Renal cortical epithelial cell (primary cell): ENCODE measurements around the gene C17orf50. TPM values are rescaled to one million over a fixed set of nuclear protein-coding genes. Genes with fewer than 3 reads are reported as not detected.

Experiments used
- DNase-seq: peaks from one replicate; pipeline ENCODE4 v3.0.0-alpha.2; 2011; ENCODE audit warnings: low read depth
- total RNA-seq: library from RNA; depleted of rRNA; stranded (reverse); fragments of >200 nt; gene quantifications from 2 replicates; pipeline ENCODE4 v1.2.3, GENCODE V29; 2014

C17orf50 gene
- total RNA-seq, 1 donor from 2014 or later, result not detected

DNA sequence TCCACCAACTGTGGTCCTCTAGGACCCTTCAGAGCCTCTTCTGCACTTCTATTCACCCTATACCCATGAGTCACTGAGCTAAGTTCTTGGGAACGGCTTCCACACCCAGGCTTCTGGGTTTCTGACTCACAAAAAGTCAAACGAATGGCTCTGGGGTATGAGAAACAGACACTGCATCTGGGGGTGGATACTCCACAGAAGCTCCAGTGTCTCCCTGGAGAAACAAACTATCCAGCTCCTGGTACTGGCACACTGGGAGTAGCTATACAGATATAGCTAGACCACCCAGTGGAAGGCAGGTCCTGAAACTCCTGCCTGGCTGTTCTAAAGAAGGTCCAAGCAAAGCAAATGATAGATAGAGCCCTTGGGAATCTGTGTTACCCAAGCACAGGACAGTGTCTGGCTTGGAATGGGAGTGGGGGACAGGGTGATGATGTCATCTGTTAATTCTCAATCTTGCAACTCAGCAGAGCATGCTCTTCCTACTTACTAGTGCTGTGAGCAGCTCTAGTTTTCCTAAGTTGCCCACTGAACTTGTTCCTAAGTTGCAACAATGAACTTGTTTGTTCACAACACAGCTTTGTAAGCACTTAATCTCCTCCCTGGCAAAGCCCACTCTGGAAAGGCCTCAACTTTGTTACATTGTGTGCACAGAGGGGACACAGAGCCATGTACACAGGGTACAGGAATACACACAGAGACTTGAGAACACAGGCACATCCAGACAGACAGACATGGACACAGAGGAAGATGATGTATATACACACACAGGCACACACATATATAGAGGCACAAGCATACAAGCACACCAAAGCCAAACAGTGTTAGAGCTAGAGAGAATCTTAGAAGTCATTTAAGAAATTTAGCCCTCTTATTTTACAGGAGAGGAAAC, 28.0 kb downstream of the C17orf50 start:
- DNase-seq, result peak; percentile 95

DNA sequence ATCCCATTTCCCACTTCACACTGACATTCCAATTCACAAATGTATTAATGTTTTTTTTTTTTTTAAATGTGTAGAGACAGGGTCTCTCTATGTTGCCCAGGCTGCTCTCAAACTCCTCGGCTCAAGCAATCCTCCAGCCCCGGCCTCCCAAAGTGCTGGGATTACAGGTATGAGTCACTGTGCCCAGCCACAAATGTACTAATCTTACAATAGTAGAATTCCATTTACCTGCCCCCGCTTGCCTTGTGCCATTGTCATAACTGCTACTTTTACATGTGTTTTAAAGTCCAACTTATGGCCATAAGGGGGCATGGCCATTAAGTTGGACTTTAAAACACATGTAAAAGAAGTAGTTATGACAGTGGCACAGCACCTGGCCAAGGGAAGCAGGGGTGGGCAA, 30.2 kb downstream of the C17orf50 start:
- DNase-seq, result peak; percentile 31

DNA sequence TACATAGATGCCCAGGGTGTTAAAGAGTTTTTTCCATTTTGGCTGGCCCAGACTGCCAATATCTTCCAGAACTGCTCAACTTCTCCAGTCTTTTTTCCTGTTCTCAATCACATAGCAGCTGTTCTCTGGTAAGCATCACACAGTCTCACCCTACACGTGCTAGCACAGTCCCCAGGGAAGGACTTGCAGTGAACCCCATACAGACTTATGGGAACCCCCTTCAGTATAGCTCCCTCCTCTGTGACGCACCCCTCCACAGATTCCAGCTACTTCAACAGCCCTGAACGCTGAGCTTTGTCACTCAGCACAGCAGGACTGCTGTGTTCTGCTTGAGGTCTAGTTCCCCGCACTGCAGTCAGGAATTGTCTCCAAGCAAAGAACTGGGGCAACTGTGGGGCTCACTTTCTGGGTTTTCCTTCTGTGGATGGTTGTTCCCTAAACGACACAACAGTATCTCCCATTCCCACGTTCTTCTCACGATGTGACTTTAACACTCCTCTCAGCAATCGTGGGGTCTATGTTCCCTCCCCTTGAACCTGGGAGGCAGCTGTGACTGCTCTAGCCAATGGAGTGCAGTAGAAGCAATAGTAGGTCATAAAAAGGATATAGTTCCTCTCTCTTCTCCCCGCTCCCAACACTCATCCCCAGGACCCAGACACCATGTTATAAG, 31.1 kb downstream of the C17orf50 start:
- no peak for DNase-seq

DNA sequence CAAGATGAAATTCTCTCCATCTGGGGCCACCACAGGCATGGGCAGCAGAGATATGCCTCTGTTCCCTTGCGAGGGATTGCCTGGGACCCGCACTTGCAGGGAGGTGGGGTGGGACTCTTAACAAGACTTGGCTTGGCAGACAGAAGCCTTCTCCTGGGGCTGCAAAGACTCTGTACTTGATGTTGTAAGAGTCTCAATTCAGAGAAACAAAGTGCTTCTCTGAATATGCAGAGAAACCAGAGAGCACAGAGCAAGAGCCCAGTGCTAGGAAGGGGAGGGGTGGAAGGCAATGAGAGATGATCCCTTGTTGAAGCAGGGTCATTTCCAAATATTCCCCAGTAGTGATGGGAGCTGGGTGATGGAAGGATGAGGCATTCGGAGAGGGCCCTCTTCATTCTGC, 32.6 kb downstream of the C17orf50 start:
- no peak for DNase-seq

DNA sequence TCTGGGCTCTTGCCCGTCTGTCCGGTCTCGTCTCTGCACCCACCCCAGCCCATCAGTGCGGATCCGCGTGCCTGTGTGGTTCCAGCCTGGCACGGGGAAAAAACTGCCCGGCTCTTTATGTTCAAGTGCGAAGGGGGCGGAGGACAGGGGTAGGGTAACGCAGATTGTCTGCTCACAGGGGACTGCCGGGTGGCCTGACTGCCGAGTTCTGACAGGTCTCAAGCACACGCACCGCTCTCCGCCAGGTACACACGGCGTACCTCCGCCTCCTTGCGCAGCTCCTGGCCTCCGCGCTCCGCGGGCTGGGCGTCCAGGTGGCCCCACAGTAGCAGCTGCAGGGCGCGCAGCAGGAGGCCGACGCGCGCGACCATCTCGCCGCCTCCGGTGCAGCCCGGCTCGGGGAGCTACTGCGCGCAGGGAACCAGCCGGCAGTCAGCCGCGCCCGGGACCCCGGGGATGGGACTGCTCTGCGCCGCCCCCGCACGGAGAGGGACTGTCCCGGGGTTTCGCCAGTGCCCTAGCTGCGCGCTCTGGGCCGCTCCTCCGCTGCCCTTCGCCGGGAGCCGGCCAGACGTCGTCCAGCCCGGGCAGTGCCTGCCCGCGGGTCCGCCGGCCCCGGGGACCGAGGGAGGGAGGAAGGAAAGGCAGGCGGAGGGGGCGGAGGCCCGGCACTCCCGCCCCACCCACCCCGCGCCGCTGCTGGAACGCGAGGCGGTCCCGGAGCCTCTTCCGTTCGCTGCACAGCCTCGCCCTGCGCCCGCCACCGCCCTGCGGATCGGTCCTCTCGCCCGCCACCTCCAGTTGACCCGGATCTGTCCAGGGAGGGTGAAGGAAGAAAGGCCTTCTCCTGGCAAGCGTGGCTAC, 34.6 kb downstream of the C17orf50 start, which contains the start of gene MMP28:
Gene MMP28, minus strand, starts transcription at position 635 of the 864 bp plus-strand sequence. Its CDS starts 264 bp downstream, at position 371.
- no peak for DNase-seq

DNA sequence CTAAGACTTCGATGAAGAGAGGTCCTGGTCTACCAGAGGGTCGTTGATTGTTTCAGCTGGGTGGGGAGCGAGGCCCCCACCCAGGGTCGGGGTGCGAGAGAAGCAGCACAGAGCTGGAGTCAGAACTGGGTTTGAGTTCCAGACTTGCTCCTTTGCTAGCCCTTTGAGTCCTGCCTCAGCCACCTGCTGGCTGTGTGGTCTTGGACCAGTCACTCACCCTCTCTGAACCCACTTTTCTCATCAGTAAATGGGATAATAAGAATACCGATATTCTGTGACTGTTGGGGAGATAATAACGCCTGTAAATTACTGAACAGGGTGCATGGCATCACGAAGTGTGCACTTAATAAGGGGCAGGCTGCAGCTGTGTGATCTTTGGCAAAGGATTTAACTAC, 35.2 kb downstream of the C17orf50 start:
- no peak for DNase-seq

DNA sequence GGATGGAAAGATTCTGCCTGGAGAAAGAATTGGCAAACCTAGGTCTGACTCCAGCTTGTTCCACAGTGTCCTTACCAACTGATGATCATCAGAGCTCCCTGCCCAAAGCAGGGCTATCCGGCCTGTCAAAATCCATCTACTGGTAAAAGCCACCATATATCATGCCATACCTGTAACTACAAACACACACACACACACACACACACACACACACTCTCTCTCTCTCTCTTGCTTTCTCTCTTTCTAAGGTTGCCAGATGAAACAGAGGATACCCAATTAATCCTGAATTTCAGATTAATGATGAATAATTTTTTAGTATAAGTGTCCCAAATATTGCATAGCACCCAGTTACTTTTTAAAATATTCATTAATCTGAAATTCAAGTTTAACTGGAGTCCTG, 36.3 kb downstream of the C17orf50 start:
- DNase-seq, result no peak

DNA sequence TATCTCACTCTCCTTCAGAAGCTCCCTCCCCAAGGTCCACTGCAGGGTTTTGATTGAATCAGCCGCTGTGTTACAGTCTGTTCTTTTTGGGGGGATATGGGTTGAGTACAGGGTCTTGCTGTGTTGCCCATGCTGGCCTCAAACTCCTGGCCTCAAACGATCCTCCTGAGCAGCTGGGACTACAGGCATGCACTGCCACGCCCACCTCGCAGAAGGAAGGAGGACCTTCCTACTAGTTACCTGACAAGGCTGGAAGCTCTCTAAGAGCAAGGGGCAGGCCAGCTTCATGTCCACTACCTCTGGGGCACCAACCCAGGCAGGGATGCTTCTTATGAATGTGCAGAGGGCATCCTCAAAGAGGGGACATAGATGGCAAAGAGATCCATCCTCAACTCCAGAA, 36.7 kb downstream of the C17orf50 start:
- no peak for DNase-seq

DNA sequence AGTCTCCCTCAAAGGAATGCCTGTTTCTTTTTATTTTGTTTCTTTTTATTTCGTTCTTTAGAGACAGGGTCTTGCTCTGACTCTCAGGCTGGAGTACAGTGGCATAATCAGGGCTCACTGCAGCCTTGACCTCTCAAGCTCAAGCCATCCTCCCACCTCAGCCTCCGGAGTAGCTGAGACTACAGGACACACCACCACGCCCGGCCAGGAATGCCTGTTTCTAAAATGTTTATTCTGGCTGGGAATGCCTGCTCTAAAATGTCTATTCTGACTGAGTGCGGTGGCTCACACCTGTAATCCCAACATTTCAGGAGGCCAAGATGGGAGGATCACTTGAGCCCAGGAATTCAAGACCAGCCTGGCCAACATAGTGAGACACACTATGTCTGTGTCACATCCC, 37.2 kb downstream of the C17orf50 start:
- no peak for DNase-seq

DNA sequence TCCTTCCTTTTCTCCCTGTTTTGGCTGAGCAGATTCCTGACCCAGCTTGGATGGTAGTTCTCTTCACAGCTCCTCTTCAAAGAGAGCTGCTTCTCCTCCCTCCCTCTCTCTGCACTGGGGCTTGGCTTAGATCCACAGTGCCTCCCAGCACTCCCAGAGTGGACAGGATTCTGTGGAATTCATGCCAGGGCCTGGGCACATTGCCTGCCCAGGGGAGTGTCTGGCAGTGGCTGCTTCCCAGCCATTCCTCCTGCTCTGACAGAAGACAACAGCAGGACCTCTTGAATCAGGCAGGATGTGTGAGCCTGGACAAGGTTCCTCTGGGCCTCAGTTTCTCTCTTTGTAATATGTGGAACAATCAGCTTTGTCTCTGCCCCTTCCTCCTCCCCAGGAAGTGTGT, 39.3 kb downstream of the C17orf50 start:
- DNase-seq, result peak; percentile 82

DNA sequence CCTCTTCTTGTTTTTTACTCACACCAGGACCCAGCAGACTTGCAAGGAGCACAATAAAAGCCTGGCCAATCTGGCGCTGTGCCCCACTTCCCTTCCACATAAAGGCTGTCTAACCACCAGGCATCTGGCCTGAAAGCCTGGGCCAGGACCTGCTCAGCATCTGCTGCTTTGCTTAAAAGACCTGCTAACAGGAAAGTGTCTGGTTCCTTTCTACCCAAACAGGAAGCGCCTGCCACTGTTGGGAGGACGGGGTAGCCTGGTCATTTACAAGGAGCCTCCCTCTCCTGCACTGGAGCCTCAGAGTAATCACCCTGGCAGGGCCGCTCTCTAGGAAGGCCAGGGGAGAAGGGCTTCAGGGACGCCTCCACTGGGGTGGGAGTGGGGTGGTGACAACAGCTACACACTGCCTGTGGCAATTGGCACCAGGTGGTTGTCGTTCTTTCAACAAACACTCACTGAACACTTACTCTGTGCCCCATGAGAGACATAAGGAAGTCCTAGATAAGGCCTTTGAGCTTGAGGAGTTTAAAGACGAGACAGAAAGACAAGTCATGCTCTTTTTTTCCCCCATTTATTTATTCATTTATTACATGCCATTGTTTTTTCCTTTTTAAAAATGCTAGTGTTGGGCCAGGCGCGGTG, 41.0 kb downstream of the C17orf50 start:
- DNase-seq, result no peak

DNA sequence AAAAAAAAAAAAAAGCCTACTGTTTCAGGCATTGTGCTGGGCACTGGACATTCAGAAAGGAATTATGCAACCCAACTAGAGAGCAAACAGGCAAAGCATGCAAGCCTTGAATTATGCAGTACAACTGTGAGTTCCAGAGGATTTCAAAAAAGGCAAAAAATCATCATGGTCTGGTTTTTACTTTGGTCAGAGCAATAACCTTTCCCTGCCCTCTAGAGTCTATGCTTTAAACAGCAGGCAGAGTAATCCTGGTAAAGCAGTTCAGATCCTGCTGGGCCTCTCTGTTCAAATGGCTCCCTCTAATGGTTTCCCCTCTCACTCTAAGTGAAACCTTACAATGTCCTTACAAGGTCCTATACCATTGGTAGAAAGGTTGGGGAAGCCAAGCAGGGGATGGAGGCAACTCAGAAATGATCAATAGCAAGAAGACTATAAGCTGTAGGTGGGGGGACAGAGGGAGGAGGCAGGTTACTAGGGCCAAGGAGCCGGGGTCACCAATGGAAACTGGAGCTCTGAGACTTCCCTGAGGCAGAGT, 44.0 kb downstream of the C17orf50 start:
- peak; percentile 92 for DNase-seq

DNA sequence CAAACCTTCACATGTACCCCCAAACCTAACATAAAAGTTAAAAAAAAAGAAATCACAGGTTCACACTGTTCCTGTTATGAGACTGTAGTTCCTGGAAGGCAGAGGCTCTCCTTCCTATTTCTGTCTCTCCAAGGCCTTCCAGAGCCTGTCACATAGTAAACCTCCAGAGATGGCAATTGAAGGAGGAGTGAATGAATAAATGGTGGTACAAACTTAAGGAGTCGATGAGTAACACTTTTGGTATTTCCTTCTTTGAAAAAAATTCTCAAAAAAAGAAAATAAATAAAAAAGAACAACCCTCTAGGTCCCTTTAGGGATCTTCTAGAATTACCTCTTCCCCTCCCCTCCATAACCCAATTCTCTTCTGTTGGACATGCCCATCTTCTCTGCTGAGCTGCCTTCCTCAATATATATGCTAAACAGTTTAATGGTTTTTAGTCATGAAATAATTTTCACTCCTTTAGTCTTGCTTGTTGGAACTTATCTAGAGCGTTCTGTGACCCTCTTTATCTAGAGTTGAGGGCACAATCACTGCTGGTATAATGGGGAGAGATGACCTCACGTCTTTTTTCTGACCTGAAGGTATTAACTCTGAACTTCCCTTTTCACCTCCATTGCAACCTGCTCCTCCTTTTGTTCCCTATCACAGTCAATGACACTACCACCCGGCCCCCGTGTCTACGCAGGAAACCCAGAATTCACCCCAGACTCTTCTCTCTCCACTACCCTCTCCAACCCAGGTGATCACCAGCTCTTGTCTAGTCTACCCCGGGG, 46.9 kb downstream of the C17orf50 start:
- peak; percentile 64 for DNase-seq

DNA sequence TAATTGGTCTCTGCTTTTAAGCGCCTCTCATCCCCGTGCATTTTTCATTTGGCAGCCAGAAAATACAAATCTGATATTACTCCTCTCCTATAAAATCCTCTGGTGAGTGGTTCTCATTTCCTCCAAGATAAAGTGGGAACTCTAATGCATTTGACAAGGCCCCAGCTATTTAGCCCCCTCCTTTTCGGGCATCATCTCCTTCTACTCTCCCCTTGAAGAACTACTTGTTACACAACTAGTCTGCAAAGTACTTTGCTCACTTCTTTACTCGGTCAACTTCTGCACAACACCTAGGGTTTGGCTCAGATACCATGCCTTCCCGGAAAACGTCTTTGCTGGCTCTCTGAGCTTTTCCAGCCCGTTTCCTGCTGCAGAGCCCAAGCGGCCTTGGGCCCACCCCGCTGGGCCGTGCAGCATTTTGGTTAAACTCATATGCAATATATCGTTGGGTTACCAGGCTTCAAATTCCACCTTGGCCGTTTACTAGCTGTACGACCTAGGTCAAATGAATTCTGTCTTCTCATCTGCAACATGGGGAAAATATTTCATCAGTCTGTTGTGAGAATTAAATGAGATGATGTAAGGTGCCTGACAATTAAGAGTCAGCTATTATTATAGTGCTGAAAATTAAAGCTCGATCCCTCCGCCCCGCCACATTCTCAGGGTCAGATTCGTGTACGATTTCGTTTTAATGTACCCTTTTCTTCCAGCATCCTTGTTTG, 47.7 kb downstream of the C17orf50 start:
- peak; percentile 21 for DNase-seq

DNA sequence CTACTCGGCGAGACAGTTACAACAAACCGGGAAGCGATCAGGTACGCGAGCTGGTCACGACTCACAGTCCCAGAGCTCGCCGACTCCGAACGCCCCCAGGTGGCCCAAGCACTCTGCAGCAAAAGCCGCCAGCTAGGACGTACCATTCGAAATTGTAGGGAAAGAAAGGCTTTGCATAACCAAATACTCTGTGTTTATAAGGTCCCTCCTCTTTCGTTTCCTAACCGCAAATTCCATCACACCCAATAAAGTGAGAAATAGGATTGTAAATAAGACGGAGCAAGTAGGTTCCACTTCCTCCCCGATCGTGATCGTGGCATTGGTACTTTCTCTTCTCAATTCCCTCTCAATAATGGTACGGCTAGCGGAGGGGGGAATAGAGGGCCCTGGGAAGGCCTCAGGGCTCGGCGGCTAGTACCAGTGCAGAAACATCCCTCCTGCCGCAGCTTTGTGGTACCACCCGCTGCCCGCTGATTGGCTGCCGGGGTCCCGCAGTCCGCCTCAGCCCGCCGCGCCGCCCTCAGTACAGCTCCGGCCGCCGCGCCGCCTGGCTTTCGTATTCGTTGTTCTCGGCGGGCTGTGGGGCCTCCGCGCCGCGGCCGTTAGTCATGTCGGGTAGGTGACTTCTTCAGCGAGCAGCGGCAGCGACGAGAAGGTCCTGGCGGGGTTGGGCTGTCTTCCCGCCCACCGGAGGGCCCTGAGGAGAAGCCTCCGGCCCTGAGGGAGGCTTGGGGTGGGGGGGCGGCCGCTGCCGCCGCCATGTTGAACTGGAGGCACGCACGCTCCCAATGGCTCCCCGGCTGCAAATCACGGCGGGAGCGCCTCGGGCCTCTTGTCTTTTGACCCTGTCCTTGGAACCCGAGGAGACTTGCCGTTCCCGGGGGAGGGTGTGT, 48.5 kb downstream of the C17orf50 start, which contains the start of gene TAF15:
Gene TAF15, plus strand, starts transcription at position 523 of the 893 bp plus-strand sequence. Its CDS starts 86 bp downstream, at position 609.
- peak; percentile 94 for DNase-seq

DNA sequence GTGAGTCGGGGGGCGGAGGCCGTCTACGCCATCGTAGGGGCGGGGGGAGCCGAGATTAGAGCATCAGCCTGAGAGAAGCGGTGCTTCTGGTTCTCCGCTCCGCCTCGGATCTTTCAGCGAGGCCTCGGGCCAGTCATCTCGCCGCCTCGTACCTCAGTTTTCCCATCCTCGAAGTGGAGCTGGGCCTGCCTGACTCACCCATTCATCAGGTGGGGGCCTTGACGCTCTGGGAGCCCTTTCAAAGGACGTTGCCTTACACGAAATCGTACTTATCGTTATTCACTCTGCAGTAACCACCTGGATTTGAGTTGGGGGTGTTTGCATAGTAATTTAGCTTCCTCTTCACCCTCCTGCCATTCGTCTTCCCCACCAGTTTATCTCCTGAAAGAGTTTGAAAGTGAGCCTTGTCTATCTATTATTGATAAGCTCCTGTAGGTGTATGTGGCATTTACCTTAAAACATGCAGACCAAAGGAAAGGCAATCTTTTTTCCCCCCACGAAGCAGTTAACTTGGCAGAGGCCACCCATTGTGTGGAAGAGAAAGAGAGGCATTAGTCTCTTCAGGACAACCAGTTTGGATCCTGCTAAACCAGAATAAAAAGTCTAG, 49.3 kb downstream of the C17orf50 start:
- DNase-seq, result no peak

DNA sequence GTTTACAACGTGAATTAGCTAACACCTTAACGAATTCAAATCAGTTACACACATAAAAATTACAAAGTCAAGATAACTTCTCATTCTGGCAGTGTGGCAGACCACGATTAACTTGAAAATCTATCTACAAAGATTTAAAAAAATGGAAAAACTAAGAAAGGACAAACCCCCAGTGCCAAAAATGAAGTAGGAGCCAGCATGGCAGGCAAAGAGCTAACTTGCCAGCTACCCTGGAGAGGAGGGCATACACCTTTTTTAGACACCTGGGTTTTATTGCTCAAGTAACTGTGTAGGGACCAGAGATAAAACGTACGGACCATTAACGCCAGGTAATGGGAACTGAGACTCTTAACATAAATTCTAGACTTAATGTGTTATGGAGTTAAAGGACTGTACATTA, 51.1 kb downstream of the C17orf50 start:
- DNase-seq, result no peak

DNA sequence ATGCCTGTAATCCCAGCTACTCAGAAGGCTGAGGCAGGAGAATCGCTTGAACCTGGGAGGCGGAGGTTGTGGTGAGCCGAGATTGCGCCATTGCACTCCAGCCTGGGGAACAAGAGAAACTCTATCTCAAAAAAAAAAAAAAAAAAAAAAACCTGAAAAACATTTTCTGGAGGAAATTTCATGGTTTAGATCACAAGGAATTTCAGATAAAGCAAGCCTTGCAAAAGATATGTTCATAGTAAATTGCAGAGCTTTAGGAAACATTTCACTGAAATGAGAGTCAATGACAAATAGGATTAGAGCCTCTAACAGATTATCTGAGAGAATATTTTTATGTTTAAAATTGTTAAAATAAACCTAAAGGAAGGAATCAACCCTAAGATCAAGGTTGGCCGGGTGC, 51.8 kb downstream of the C17orf50 start:
- no peak for DNase-seq
